ENCODE results near the gene GRAP.

Gene GRAP

GRCh38 chr17:18985475-18985874 lies 61.3 kb downstream of the GRAP start:
- no peaks in the 10 kb centered on the region for H3K4me1 ChIP-seq (ENCODE audit: insufficient read depth, low read length)
- H3K36me3 ChIP-seq (ENCODE audit: insufficient read depth, low read length) = no peaks in the 10 kb centered on the region
- peaks cover 2% of the 10 kb centered on the region; the same call in 1 of the 2 replicates for H4K20me1 ChIP-seq (ENCODE audit: insufficient read depth, low read length)
- no peak for TF ChIP-seq EZH2 (IDR thresholded peaks at IDR 0.05; ENCODE audit: borderline replicate concordance, low read depth, low read length, severe bottlenecking)
- no peak for TF ChIP-seq CTCF (IDR thresholded peaks at IDR 0.05; ENCODE audit: borderline replicate concordance, extremely low read depth, low read length, poor library complexity, severe bottlenecking)
- no peak overlapping the region for H2AFZ ChIP-seq (ENCODE audit: low read depth, low read length)
- DNase-seq (no peak), ATAC-seq (ENCODE audit: insufficient read depth, low read depth) (no peak)
- H3K4me2 ChIP-seq (ENCODE audit: insufficient read depth, low read length) = no peak overlapping the region
- H3K79me2 ChIP-seq (ENCODE audit: insufficient read depth, low read length) = no peaks in the 10 kb centered on the region
- H3K27me3 ChIP-seq (ENCODE audit: insufficient read depth, low read length, poor library complexity) = no peaks in the 10 kb centered on the region
- no peak overlapping the region for H3K27ac ChIP-seq (ENCODE audit: low read length)
- H3K9me3 ChIP-seq (ENCODE audit: insufficient read depth, low read length, severe bottlenecking) = no peaks in the 10 kb centered on the region
- H3K9ac ChIP-seq (ENCODE audit: low read depth, low read length) = no peak overlapping the region
- H3K4me3 ChIP-seq (ENCODE audit: low read depth in 1 of 2, low read length in 2 of 2) = no peak overlapping the region

- TF ChIP-seq EZH2 (IDR thresholded peaks at IDR 0.05; ENCODE audit: borderline replicate concordance, low read depth, low read length, severe bottlenecking) (no peak), CTCF (IDR thresholded peaks at IDR 0.05; ENCODE audit: borderline replicate concordance, extremely low read depth, low read length, poor library complexity, severe bottlenecking) (no peak)
- Histone ChIP-seq H2AFZ (ENCODE audit: low read depth, low read length) (no peak overlapping the region), H3K79me2 (ENCODE audit: insufficient read depth, low read length) (no peaks in the 10 kb centered on the region), H3K4me1 (ENCODE audit: insufficient read depth, low read length) (no peaks in the 10 kb centered on the region), H3K9me3 (ENCODE audit: insufficient read depth, low read length, severe bottlenecking) (no peaks in the 10 kb centered on the region), H3K4me3 (ENCODE audit: low read depth in 1 of 2, low read length in 2 of 2) (no peak overlapping the region), H4K20me1 (ENCODE audit: insufficient read depth, low read length) (peaks cover 5% of the 10 kb centered on the region), H3K4me2 (ENCODE audit: insufficient read depth, low read length) (no peak overlapping the region), H3K27ac (ENCODE audit: low read length) (no peak overlapping the region), H3K36me3 (ENCODE audit: insufficient read depth, low read length) (no peaks in the 10 kb centered on the region), H3K27me3 (ENCODE audit: insufficient read depth, low read length, poor library complexity) (no peaks in the 10 kb centered on the region), H3K9ac (ENCODE audit: low read depth, low read length) (no peak overlapping the region)
- ATAC-seq (ENCODE audit: insufficient read depth, low read depth) (no peak), DNase-seq (no peak)
These were observed 62.3 kb downstream of the GRAP start for GRCh38 chr17:18984273-18985114.

GRCh38 chr17:18981642-18982424 lies 64.9 kb downstream of the GRAP start:
- H3K9ac ChIP-seq (ENCODE audit: low read depth, low read length) = no peak overlapping the region
- H3K27me3 ChIP-seq (ENCODE audit: insufficient read depth, low read length, poor library complexity) = no peaks in the 10 kb centered on the region
- no peaks in the 10 kb centered on the region for H3K79me2 ChIP-seq (ENCODE audit: insufficient read depth, low read length)
- H4K20me1 ChIP-seq (ENCODE audit: insufficient read depth, low read length) = peaks cover 10% of the 10 kb centered on the region
- no peak overlapping the region for H3K27ac ChIP-seq (ENCODE audit: low read length)
- DNase-seq (no peak), ATAC-seq (ENCODE audit: insufficient read depth, low read depth) (no peak)
- H3K36me3 ChIP-seq (ENCODE audit: insufficient read depth, low read length) = no peaks in the 10 kb centered on the region
- no peak overlapping the region for H3K4me2 ChIP-seq (ENCODE audit: insufficient read depth, low read length)
- no peaks in the 10 kb centered on the region for H3K4me1 ChIP-seq (ENCODE audit: insufficient read depth, low read length)
- no peak overlapping the region for H2AFZ ChIP-seq (ENCODE audit: low read depth, low read length)
- H3K4me3 ChIP-seq (ENCODE audit: low read depth in 1 of 2, low read length in 2 of 2) = no peak overlapping the region
- H3K9me3 ChIP-seq (ENCODE audit: insufficient read depth, low read length, severe bottlenecking) = no peaks in the 10 kb centered on the region
- TF ChIP-seq CTCF (IDR thresholded peaks at IDR 0.05; ENCODE audit: borderline replicate concordance, extremely low read depth, low read length, poor library complexity, severe bottlenecking) (no peak), EZH2 (IDR thresholded peaks at IDR 0.05; ENCODE audit: borderline replicate concordance, low read depth, low read length, severe bottlenecking) (no peak)

Measured in DND-41 (cell line).